GM12891 (cell line): ENCODE measurements around the gene F12.

Experiments
- POLR2A ChIP-seq: IDR thresholded peaks from 2 replicates; pipeline ENCODE4 v1.6.1; 2011; ENCODE audit warnings: low read depth, low read length, control low read depth
- POLR2AphosphoS5 ChIP-seq: IDR thresholded peaks from 2 replicates; pipeline ENCODE4 v1.6.1; 2011; ENCODE audit warnings: low read depth, low read length, control low read depth
- TAF1 ChIP-seq: IDR thresholded peaks from 2 replicates; pipeline ENCODE4 v1.6.1; 2011; ENCODE audit warnings: low read depth, low read length, control low read depth

DNA sequence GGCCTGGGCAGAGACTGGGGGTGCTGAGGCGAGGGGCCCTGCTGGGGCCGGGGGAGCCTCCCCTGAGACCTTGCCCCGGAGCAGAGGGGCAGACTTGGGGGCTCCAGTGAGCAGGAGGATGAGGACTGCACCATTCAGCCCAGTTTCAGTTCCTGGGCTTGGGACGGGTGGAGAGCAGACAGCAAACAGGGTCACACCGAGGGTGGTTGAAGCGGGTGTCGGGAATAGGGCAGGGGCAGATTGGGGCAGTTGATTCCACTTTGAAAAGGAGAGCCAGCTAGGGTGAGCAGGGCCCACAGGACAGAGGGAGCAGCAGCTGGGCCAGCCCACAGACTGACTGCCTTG lies 21.6 kb upstream of the F12 start:
- TF ChIP-seq POLR2A (no peak), POLR2AphosphoS5 (no peak), TAF1 (no peak)
